Stomach (tissue), 4 donors: Measurements from ENCODE around the gene FRAS1.

Experiments
- EP300 ChIP-seq: sonication (generic); formaldehyde crosslinking; IDR thresholded peaks from one replicate; pipeline ENCODE4 v1.6.1; 2017; ENCODE audit warnings: antibody characterized with exemption
- POLR2A ChIP-seq, 4 donors: fragments of 450-650 bp; IDR thresholded peaks; one replicate each; pipeline ENCODE4 v1.6.1; 2016; ENCODE audit warnings: antibody characterized with exemption in 4 of 4, control low read depth in 2 of 4, mild to moderate bottlenecking in 1 of 4, moderate library complexity in 1 of 4
- TF ChIP-seq, protein P1 (sequence below), 7 experiments: fragments of 450-650 bp in 4 of 7; fragments of 200-600 bp in 3 of 7; sonication (generic) in 3 of 7; IDR thresholded peaks; one replicate each; pipeline ENCODE4 v1.5.1; 2016 to 2019; ENCODE audit warnings: antibody characterized with exemption in 7 of 7, control low read depth in 2 of 7, mild to moderate bottlenecking in 1 of 7

DNA sequence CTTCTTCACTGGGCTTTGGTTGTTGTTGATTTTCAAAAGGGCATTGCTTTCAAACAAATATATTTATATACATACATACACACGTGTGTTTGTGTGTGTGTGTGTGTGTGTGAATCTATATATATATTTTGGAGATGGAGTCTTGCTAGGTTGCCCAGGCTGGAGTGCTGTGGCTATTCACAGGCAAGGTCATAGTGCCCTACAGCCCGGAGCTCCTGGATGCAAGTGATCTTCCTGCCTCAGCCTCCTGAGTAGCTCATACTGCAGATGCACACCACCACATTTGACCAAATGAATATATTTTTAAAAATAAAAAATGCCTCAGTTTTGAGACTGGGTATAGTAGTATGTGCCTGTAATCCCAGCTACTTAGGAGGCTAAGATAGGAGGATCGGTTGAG lies 34.4 kb downstream of the FRAS1 start:
- TF ChIP-seq, protein P1, sequence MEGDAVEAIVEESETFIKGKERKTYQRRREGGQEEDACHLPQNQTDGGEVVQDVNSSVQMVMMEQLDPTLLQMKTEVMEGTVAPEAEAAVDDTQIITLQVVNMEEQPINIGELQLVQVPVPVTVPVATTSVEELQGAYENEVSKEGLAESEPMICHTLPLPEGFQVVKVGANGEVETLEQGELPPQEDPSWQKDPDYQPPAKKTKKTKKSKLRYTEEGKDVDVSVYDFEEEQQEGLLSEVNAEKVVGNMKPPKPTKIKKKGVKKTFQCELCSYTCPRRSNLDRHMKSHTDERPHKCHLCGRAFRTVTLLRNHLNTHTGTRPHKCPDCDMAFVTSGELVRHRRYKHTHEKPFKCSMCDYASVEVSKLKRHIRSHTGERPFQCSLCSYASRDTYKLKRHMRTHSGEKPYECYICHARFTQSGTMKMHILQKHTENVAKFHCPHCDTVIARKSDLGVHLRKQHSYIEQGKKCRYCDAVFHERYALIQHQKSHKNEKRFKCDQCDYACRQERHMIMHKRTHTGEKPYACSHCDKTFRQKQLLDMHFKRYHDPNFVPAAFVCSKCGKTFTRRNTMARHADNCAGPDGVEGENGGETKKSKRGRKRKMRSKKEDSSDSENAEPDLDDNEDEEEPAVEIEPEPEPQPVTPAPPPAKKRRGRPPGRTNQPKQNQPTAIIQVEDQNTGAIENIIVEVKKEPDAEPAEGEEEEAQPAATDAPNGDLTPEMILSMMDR (IDR thresholded peaks at IDR 0.05): no peak
- no peak for TF ChIP-seq EP300
- no peak for TF ChIP-seq POLR2A (IDR thresholded peaks at IDR 0.05)
